Activated CD8-positive, alpha-beta T cell treated with anti-CD3 and anti-CD28 coated beads, Interleukin-2, amount 10 ng/mL, durations not matched to agents 7 days and 5 days (primary cell): ENCODE data around the gene KCNH3. TPM values are rescaled to one million over a fixed set of nuclear protein-coding genes. Genes with fewer than 3 reads are reported as not detected.
"Not testable (repeated sequence)": the region's sequence is repeated elsewhere in the genome, so short reads cannot be mapped to it uniquely, and the experiment has no call there.

ENCODE experiments used
- ATAC-seq: fragments of 150-1000 bp; cut with Tn5 transposase; one replicate; pipeline ENCODE4 v1.10.0; 2021; ENCODE audit warnings: moderate library complexity
- CTCF ChIA-PET: fragments of 350-600 bp; sonication (Branson Sonifier 250); formaldehyde crosslinking; loops from one replicate; lab custom pipeline; 2021; ENCODE audit warnings: antibody characterized with exemption; lab: Charles Lee
- POLR2A ChIA-PET: fragments of 350-600 bp; sonication (Branson Sonifier 250); formaldehyde crosslinking; loops from one replicate; lab custom pipeline; 2021; ENCODE audit warnings: antibody characterized with exemption; lab: Charles Lee
- DNase-seq: peaks from one replicate; pipeline ENCODE4 v3.0.0-alpha.2; 2020
- H3K27ac Mint-ChIP-seq: one replicate; pipeline ENCODE4 v1.8.0; 2021; ENCODE audit warnings: mild to moderate bottlenecking, mixed read lengths
- H3K27me3 Mint-ChIP-seq: one replicate; pipeline ENCODE4 v1.8.0; 2021; ENCODE audit warnings: low read depth, mixed read lengths
- H3K36me3 Mint-ChIP-seq: one replicate; pipeline ENCODE4 v1.8.0; 2021; ENCODE audit warnings: low read depth, mixed read lengths
- H3K4me1 Mint-ChIP-seq: one replicate; pipeline ENCODE4 v1.8.0; 2021; ENCODE audit warnings: low read depth, mixed read lengths
- H3K4me3 Mint-ChIP-seq: one replicate; pipeline ENCODE4 v1.8.0; 2021; ENCODE audit warnings: mild to moderate bottlenecking, mixed read lengths
- H3K9me3 Mint-ChIP-seq: one replicate; pipeline ENCODE4 v1.8.0; 2022; ENCODE audit warnings: mixed read lengths; ENCODE audit not compliant: insufficient read depth
- total RNA-seq, 2 experiments: library from RNA; stranded (reverse); gene quantifications; one replicate each; pipeline ENCODE4 v1.2.3, GENCODE V29; 2021

Gene KCNH3
- total RNA-seq, 2 experiments from 2014 or later: 5.1 to 5.3 TPM

DNA sequence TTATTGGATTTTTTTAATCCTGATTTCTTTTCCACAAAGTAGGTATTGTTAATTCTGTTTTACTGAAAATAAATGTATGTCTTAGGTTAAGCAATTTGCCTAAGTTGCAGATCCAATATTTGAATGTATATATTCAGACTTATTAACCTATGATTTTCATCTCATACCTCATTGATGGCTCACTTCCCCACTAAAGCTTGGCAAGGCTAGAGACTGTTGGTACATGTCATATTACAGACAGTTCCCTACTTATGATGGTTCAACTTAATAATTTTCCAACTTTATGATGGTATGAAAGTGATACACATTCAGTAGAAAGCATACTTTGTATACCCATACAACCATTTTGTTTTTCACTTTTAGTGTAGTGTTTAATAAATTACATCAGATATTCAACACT, 33.2 kb upstream of the KCNH3 start:
- Mint-ChIP-seq H3K4me3 (no peak overlapping the region), H3K9me3 (no peaks in the 10 kb centered on the region), H3K27me3 (no peaks in the 10 kb centered on the region), H3K27ac (no peak overlapping the region), H3K36me3 (no peaks in the 10 kb centered on the region), H3K4me1 (peaks cover 9% of the 10 kb centered on the region)
- POLR2A ChIA-PET: no interaction called here
- DNase-seq (no peak), ATAC-seq (no peak)
- CTCF ChIA-PET: interaction anchor here (2.8 to 6.7 kb wide), 2 partner anchors 8 to 147 kb away, joined by 25 to 48 read pairs; no protein-coding TSS in a partner anchor

DNA sequence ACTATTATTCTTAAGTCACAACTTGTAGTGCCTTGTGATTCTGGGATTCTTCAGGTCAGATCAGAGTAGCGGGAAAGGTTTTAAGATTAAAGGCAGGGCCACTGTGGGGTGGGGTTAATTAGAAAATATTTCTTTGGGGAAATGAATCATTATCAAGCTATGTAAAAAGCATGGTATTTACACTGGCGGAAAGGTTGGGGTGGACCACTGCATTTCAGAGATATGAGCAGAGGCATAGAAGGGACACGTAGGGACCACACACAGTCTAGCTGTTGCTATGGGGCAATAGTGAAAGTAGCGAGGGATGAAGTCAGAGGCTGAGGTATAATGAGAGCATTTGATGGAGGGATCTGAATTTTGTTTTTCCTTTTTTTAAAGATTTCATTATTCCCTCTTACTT, 31.7 kb upstream of the KCNH3 start:
- POLR2A ChIA-PET: no interaction called here

DNA sequence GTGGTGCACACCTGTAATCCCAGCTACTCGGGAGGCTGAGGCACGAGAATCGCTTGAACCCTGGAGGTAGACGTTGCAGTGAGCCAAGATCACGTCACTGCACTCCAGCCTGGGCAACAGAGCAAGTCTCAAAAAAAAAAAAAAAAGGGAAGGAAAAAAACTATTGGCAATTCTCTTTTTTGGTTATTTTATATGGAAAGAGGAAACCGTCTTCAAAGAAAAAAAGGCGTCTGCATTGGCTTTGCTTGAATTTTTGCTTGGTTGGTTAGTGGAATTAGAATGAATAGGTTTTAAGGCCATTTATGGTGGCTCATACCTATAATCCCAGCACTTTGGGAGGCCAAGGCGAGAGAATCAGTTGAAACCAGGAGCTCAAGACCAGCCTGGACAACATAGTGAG, 29.1 kb upstream of the KCNH3 start:
- H3K9me3 Mint-ChIP-seq, H3K4me1 Mint-ChIP-seq, POLR2A ChIA-PET, H3K27me3 Mint-ChIP-seq, H3K27ac Mint-ChIP-seq, DNase-seq, H3K36me3 Mint-ChIP-seq, ATAC-seq, H3K4me3 Mint-ChIP-seq: not testable (repeated sequence)
- CTCF ChIA-PET: interaction anchor here (0.6 to 10.4 kb wide), 3 partner anchors 12 to 162 kb away, joined by 4 to 393 read pairs (median 68); partner anchors contain the start of gene DNAJC22

More for the DNA sequence above, 31.7 kb upstream of the KCNH3 start:
- DNase-seq (no peak), ATAC-seq (no peak)
- Mint-ChIP-seq H3K36me3 (no peaks in the 10 kb centered on the region), H3K27ac (no peak overlapping the region), H3K27me3 (no peaks in the 10 kb centered on the region), H3K9me3 (no peaks in the 10 kb centered on the region), H3K4me1 (peaks cover 4% of the 10 kb centered on the region), H3K4me3 (no peak overlapping the region)
- CTCF ChIA-PET: interaction anchor here (1.5 to 1.7 kb wide), 2 partner anchors 149 to 159 kb away, joined by 4 to 10 read pairs; no protein-coding TSS in a partner anchor

DNA sequence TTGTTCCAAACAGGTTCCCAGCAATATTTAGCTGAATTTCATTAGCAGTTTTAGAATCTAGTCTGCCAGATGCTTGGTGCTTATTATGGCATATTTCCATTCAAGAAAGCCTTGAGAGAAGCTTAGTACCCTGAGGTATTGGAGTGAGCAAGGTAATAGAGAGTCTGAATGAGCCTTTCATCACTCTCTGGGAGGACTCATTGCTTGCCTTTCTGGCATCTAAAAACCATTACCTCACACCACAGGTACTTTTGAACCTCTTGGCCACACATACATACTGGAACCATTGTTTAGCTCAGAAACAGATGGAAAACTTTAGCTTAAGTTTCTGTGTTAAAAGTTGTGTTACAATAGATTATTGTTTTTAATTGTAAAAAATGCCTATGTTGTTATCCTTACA, 27.4 kb upstream of the KCNH3 start:
- no peak for ATAC-seq
- POLR2A ChIA-PET: no interaction called here
- H3K9me3 Mint-ChIP-seq: no peaks in the 10 kb centered on the region
- no peak overlapping the region for H3K27ac Mint-ChIP-seq
- CTCF ChIA-PET: interaction anchor here (1.2 to 10.4 kb wide), 7 partner anchors 9 to 222 kb away, joined by 3 to 393 read pairs (median 42); partner anchors contain the start of genes DNAJC22 and SPATS2
- no peaks in the 10 kb centered on the region for H3K36me3 Mint-ChIP-seq
- H3K27me3 Mint-ChIP-seq: no peaks in the 10 kb centered on the region
- no peak for DNase-seq
- H3K4me3 Mint-ChIP-seq: no peak overlapping the region
- H3K4me1 Mint-ChIP-seq: no peaks in the 10 kb centered on the region

DNA sequence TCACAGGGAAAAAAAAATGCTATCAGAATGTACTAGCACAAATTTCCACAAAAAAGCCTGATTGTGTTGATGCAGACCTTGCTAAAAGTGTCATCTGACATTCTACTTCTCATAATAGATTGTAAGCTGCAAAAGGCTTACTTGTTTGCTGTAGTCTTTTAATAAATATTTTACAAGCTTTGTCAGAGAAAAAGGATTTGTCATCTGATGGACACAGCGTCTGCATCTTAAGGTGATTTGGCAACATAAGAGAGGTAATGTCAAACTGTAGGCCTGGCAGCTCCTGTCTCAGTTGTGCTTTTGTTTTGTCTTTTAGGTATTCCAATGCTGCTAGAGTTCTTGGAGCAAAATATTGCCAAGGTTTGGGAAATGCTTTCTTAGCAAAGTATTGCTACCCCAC, 26.3 kb upstream of the KCNH3 start:
- POLR2A ChIA-PET: interaction anchor here (0.9 kb wide), 1 partner anchor 146 kb away, joined by 5 read pairs; the partner anchor contains the start of gene SPATS2
- ATAC-seq (no peak), DNase-seq (no peak)
- Mint-ChIP-seq H3K27ac (no peak overlapping the region), H3K36me3 (no peaks in the 10 kb centered on the region), H3K9me3 (no peaks in the 10 kb centered on the region), H3K4me1 (no peaks in the 10 kb centered on the region), H3K4me3 (no peak overlapping the region), H3K27me3 (no peaks in the 10 kb centered on the region)
- CTCF ChIA-PET: interaction anchor here (0.7 to 10.4 kb wide), 13 partner anchors 10 to 215 kb away, joined by 3 to 393 read pairs (median 8); partner anchors contain the start of genes C1QL4, DNAJC22 and SPATS2

DNA sequence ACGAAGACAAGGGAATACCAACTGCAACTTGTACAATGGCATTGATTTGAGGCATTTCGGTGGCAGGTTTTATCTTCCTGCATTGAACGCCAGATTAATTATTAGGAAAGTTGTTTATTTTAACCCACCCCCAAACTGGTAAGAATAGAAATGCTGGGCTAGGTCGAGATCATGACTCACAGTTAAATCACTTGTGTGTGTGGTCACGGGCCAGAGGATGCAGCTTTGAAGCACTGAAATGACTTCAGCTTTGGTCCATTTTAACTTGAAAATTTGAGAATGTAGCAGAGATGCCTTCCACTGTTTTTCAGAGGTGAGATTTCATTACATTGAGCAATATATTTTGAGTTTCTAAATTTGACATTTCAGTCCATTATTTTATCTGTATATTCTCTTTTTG, 23.6 kb upstream of the KCNH3 start:
- CTCF ChIA-PET: interaction anchor here (0.7 to 10.4 kb wide), 16 partner anchors 9 to 230 kb away, joined by 3 to 393 read pairs (median 14); partner anchors contain the start of genes DNAJC22 and SPATS2
- Mint-ChIP-seq H3K4me3 (no peak overlapping the region), H3K36me3 (no peaks in the 10 kb centered on the region), H3K27me3 (no peaks in the 10 kb centered on the region), H3K4me1 (no peaks in the 10 kb centered on the region), H3K27ac (no peak overlapping the region), H3K9me3 (no peaks in the 10 kb centered on the region)
- DNase-seq (no peak), ATAC-seq (no peak)
- POLR2A ChIA-PET: interaction anchor here (1.6 kb wide), 1 partner anchor 157 kb away, joined by 8 read pairs; no protein-coding TSS in a partner anchor

DNA sequence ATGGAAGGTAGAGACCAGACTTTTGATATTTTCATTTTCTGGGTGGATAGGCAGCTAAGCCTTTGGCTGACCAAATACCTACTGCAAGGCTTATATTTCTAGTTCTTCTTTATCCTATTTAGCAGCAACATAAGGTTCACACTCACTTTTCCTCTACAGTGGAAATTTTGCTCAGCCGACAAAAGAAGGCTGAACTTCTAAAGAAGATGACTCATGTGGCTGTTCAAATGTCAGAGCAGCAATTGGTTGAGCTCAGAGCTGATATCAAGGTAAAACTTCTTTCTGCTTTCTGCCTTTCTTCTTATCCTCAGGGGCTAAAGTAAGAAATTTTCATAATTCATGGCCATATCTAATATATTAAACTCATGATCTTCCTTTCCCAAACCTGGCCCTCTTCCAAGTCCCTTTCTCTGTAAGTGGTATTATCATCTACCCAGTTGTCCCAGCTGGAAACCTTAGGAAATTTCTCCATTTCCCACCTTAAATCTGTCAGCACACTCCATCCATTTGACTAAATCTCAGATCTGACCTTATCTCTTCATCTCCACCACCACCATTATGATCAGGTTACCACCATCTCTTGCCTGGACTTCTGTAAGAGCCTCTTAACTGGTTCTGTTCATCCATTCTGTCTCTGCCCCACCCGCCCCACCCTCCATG, 19.8 kb upstream of the KCNH3 start:
- H3K27ac Mint-ChIP-seq: no peak overlapping the region
- ATAC-seq: no peak
- H3K9me3 Mint-ChIP-seq: no peaks in the 10 kb centered on the region
- H3K36me3 Mint-ChIP-seq: no peaks in the 10 kb centered on the region
- no peaks in the 10 kb centered on the region for H3K4me1 Mint-ChIP-seq
- CTCF ChIA-PET: interaction anchor here (1.7 to 10.4 kb wide), 2 partner anchors 159 to 171 kb away, joined by 5 to 393 read pairs; no protein-coding TSS in a partner anchor
- H3K27me3 Mint-ChIP-seq: no peaks in the 10 kb centered on the region
- no peak overlapping the region for H3K4me3 Mint-ChIP-seq
- no peak for DNase-seq
- POLR2A ChIA-PET: interaction anchor here (0.6 to 0.7 kb wide), 2 partner anchors 18 to 109 kb away, joined by 3 to 4 read pairs; no protein-coding TSS in a partner anchor

DNA sequence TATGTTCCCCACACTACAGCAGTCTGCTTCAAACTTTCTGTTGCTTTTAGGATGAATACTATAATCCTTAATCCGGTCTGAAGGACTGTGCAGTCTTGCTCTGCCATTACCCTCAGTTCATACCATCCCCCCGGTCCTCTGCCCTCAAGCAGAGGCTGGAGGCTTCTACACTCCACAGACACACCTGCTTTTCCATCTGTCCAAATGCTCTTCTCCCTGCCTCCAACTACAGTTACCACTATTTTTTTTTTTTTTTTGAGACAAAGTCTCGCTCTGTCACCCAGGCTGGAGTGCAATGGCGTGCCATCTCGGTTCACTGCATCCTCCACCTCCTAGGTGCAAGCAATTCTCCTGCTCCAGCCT, 19.3 kb upstream of the KCNH3 start:
- H3K27ac Mint-ChIP-seq: no peak overlapping the region
- no peak overlapping the region for H3K4me3 Mint-ChIP-seq
- no peaks in the 10 kb centered on the region for H3K36me3 Mint-ChIP-seq
- no peaks in the 10 kb centered on the region for H3K27me3 Mint-ChIP-seq
- ATAC-seq (no peak), DNase-seq (no peak)
- no peaks in the 10 kb centered on the region for H3K9me3 Mint-ChIP-seq
- H3K4me1 Mint-ChIP-seq: no peaks in the 10 kb centered on the region
- POLR2A ChIA-PET: no interaction called here
- CTCF ChIA-PET: interaction anchor here (1.7 to 10.4 kb wide), 2 partner anchors 160 to 172 kb away, joined by 5 to 393 read pairs; no protein-coding TSS in a partner anchor

DNA sequence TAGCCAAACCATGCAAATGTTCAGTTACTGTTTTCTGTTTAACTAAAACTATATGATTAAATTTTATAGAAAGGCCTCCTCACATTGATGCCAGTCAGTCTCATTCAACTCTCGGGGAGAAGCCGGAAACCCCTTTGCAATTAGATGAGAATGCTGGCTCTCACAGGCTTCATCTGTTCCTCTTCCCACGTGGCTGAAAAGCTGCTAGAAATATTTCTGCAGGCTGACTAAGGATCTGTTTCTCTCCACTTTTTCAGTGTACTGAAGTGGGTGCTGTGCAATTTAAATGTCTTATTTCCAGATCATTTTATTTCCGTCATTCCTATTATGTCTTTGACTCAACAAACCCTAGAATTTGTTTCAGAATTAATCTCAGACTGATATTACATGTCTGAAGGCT, 17.4 kb upstream of the KCNH3 start:
- ATAC-seq (no peak), DNase-seq (no peak)
- H3K4me1 Mint-ChIP-seq: no peaks in the 10 kb centered on the region
- ChIA-PET CTCF (no interaction called here), POLR2A (no interaction called here)
- H3K27me3 Mint-ChIP-seq: no peaks in the 10 kb centered on the region
- H3K4me3 Mint-ChIP-seq: no peak overlapping the region
- H3K27ac Mint-ChIP-seq: no peak overlapping the region
- no peaks in the 10 kb centered on the region for H3K9me3 Mint-ChIP-seq
- H3K36me3 Mint-ChIP-seq: no peaks in the 10 kb centered on the region

DNA sequence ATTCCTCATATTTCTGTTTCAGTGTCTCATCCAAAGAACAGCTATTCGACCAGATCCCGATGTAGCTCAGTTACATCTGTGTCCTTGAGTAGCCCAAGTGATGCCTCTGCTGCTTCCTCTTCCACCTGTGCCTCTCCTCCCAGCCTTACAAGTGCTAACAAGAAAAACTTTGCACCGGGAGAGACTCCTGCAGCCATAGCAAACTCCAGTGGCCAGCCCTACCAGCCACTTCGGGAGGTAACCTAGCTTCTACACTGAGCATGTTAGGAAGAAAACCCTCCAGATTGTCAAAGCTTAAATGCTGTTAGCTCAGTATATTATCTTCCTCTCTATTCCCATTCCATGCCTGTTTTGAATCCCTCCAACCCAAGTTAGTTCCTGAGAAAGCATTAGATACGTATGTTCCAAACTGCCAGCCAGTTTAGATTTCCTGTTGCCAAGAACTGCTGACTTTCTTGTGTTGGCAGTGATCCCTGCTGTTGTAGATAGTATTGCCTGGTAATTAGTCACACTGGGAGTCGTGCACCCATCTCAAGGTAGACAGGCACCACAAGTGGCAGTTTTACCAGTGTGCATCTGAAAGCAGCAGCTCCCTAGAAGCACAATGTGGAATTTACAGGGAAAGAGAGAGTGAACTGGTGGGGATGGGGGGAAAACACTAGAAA, 14.0 kb upstream of the KCNH3 start:
- DNase-seq (no peak), ATAC-seq (no peak)
- ChIA-PET CTCF (interaction anchor here (0.6 to 7.3 kb wide), 6 partner anchors 10 to 182 kb away, joined by 3 to 45 read pairs (median 4); partner anchors contain the start of gene DNAJC22), POLR2A (no interaction called here)
- no peaks in the 10 kb centered on the region for H3K36me3 Mint-ChIP-seq
- no peak overlapping the region for H3K4me3 Mint-ChIP-seq
- H3K27ac Mint-ChIP-seq: no peak overlapping the region
- H3K9me3 Mint-ChIP-seq: no peaks in the 10 kb centered on the region
- no peaks in the 10 kb centered on the region for H3K27me3 Mint-ChIP-seq
- H3K4me1 Mint-ChIP-seq: peaks cover 3% of the 10 kb centered on the region

DNA sequence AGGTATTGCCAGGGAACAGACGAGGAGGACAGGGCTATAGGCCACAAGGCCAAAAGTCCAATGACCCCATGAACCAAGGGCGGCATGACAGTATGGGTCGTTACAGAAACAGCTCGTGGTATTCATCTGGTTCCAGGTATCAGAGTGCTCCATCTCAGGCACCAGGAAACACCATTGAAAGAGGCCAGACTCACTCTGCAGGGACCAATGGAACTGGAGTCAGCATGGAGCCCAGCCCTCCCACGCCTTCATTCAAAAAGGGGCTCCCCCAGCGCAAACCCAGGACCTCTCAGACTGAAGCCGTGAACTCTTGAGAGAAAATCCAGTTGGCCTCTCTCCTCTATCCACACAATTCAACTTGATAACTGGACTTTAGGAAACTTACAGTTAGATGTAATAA, 12.9 kb upstream of the KCNH3 start:
- no peak for ATAC-seq
- Mint-ChIP-seq H3K4me1 (peaks cover 3% of the 10 kb centered on the region), H3K27ac (no peak overlapping the region), H3K36me3 (no peaks in the 10 kb centered on the region), H3K27me3 (no peaks in the 10 kb centered on the region), H3K9me3 (no peaks in the 10 kb centered on the region), H3K4me3 (no peak overlapping the region)
- ChIA-PET POLR2A (no interaction called here), CTCF (interaction anchor here (0.8 to 7.3 kb wide), 4 partner anchors 11 to 237 kb away, joined by 3 to 45 read pairs (median 12); no protein-coding TSS in a partner anchor)
- DNase-seq: no peak
